Measurements from ENCODE around the gene CACNB2.

GRCh38 chr10:18472977-18473376, 332.8 kb downstream of the CACNB2 start:
- no peak for TF ChIP-seq CTCF (IDR thresholded peaks at IDR 0.05)
- no peak for TF ChIP-seq POLR2A (IDR thresholded peaks at IDR 0.05)
